Osteoblast (primary cell): ENCODE data around the gene TTC38. TPM values are rescaled to one million over a fixed set of nuclear protein-coding genes. Genes with fewer than 3 reads are reported as not detected.

Source experiments
- DNase-seq: peaks from one replicate; pipeline ENCODE4 v3.0.0; 2011; ENCODE audit warnings: low spot score, mixed read lengths; ENCODE audit not compliant: insufficient read length; ENCODE audit errors: missing footprints
- H2AFZ ChIP-seq: 2 replicates; pipeline ENCODE4 v1.6.0; 2011; ENCODE audit warnings: mild to moderate bottlenecking, low read length
- H3K27ac ChIP-seq: 2 replicates; pipeline ENCODE4 v1.5.1; 2011; ENCODE audit warnings: mild to moderate bottlenecking, low read depth, low read length, moderate library complexity
- H3K27me3 ChIP-seq: 2 replicates; pipeline ENCODE4 v1.6.0; 2012; ENCODE audit warnings: mild to moderate bottlenecking, control low read depth, inconsistent platforms, low read length, moderate library complexity; ENCODE audit not compliant: insufficient read depth
- H3K36me3 ChIP-seq: 2 replicates; pipeline ENCODE4 v1.5.1; 2011; ENCODE audit warnings: mild to moderate bottlenecking, low read length, control low read depth, moderate library complexity; ENCODE audit not compliant: insufficient read depth
- H3K4me1 ChIP-seq: 2 replicates; pipeline ENCODE4 v1.5.1; 2011; ENCODE audit warnings: mild to moderate bottlenecking, low read length, control low read depth, moderate library complexity; ENCODE audit not compliant: insufficient read depth
- H3K4me2 ChIP-seq: 2 replicates; pipeline ENCODE4 v1.6.0; 2011; ENCODE audit warnings: mild to moderate bottlenecking, low read length; ENCODE audit not compliant: insufficient read depth
- H3K4me3 ChIP-seq: fragments of 200-600 bp; sonication (generic); 3 replicates; pipeline ENCODE4 v1.5.1; 2012; ENCODE audit warnings: mild to moderate bottlenecking, low read length, inconsistent platforms; ENCODE audit not compliant: insufficient read depth
- H3K79me2 ChIP-seq: 2 replicates; pipeline ENCODE4 v1.6.0; 2012; ENCODE audit warnings: mild to moderate bottlenecking, low read length, control low read depth, inconsistent platforms; ENCODE audit not compliant: insufficient read depth
- H3K9me3 ChIP-seq: 2 replicates; pipeline ENCODE4 v1.5.1; 2011; ENCODE audit warnings: low read depth, low read length, control low read depth
- H4K20me1 ChIP-seq: 2 replicates; pipeline ENCODE4 v1.6.0; 2012; ENCODE audit warnings: mild to moderate bottlenecking, low read length, control low read depth; ENCODE audit not compliant: insufficient read depth
- CTCF ChIP-seq: IDR thresholded peaks from 2 replicates; pipeline ENCODE4 v1.5.1; 2011; ENCODE audit warnings: mild to moderate bottlenecking, low read depth, low read length, moderate library complexity; ENCODE audit errors: extremely low read depth
- total RNA-seq: library from RNA; depleted of rRNA; stranded (reverse); fragments of >200 nt; gene quantifications from 2 replicates; pipeline ENCODE4 v1.2.3, GENCODE V29; 2012

Gene TTC38
- total RNA-seq, 1 donor, result 29.3 TPM

GRCh38 chr22:46320716-46321386, 53.0 kb downstream of the TTC38 start:
- Histone ChIP-seq H3K4me2 (no peak overlapping the region), H3K27me3 (no peaks in the 10 kb centered on the region), H2AFZ (no peak overlapping the region), H3K27ac (no peak overlapping the region), H3K4me3 (no peak overlapping the region), H3K36me3 (peaks cover 28% of the 10 kb centered on the region), H3K9me3 (no peaks in the 10 kb centered on the region), H3K79me2 (peaks cover 26% of the 10 kb centered on the region), H4K20me1 (no peaks in the 10 kb centered on the region), H3K4me1 (no peaks in the 10 kb centered on the region)
- DNase-seq, result peak; percentile 69
- TF ChIP-seq CTCF, result no peak

GRCh38 chr22:46322711-46323110, 54.9 kb downstream of the TTC38 start:
- Histone ChIP-seq H3K79me2 (peaks cover 26% of the 10 kb centered on the region), H2AFZ (no peak overlapping the region), H3K4me3 (no peak overlapping the region), H3K36me3 (peaks cover 39% of the 10 kb centered on the region), H3K27ac (no peak overlapping the region), H4K20me1 (no peaks in the 10 kb centered on the region), H3K4me1 (no peaks in the 10 kb centered on the region), H3K4me2 (no peak overlapping the region), H3K27me3 (no peaks in the 10 kb centered on the region), H3K9me3 (no peaks in the 10 kb centered on the region)
- no peak for DNase-seq
- no peak for TF ChIP-seq CTCF

GRCh38 chr22:46323162-46323561, 55.4 kb downstream of the TTC38 start:
- Histone ChIP-seq H3K36me3 (peaks cover 43% of the 10 kb centered on the region), H3K79me2 (peaks cover 26% of the 10 kb centered on the region), H3K27ac (no peak overlapping the region), H3K4me3 (no peak overlapping the region), H3K27me3 (no peaks in the 10 kb centered on the region), H3K4me1 (no peaks in the 10 kb centered on the region), H2AFZ (no peak overlapping the region), H4K20me1 (no peaks in the 10 kb centered on the region), H3K9me3 (no peaks in the 10 kb centered on the region), H3K4me2 (no peak overlapping the region)
- peak; percentile 29 for DNase-seq
- no peak for TF ChIP-seq CTCF

GRCh38 chr22:46326066-46326680, 58.4 kb downstream of the TTC38 start:
- no peak for TF ChIP-seq CTCF
- H3K27ac ChIP-seq, result no peak overlapping the region
- peaks cover 46% of the 10 kb centered on the region for H3K36me3 ChIP-seq

More at GRCh38 chr22:46326066-46326680, 58.4 kb downstream of the TTC38 start:
- DNase-seq, result no peak
- Histone ChIP-seq H3K4me3 (no peak overlapping the region), H3K4me2 (no peak overlapping the region), H4K20me1 (no peaks in the 10 kb centered on the region), H3K4me1 (no peaks in the 10 kb centered on the region), H3K27me3 (no peaks in the 10 kb centered on the region), H2AFZ (no peak overlapping the region), H3K79me2 (peaks cover 7% of the 10 kb centered on the region), H3K9me3 (no peaks in the 10 kb centered on the region)
